Neutrophil (primary cell): ENCODE results near the gene TMEM203.

Experiments used
- H3K27ac ChIP-seq: fragments of 200-600 bp; sonication (generic); 2 replicates; pipeline ENCODE4 v1.5.1; 2016; ENCODE audit warnings: mild to moderate bottlenecking, moderate library complexity
- H3K27me3 ChIP-seq: fragments of 200-600 bp; sonication (generic); 2 replicates; pipeline ENCODE4 v1.6.0; 2016; ENCODE audit warnings: mild to moderate bottlenecking
- H3K36me3 ChIP-seq: fragments of 200-600 bp; sonication (generic); 2 replicates; pipeline ENCODE4 v1.5.1; 2017
- H3K4me1 ChIP-seq, 2 experiments: fragments of 200-600 bp in 1 of 2; sonication (generic) in 1 of 2; 1 replicate in 1 of 2; 2 replicates in 1 of 2; pipeline versions ENCODE4 v1.5.1 to v1.6.1; 2013 to 2016; ENCODE audit warnings: low read depth in 1 of 2, low read length in 1 of 2, mild to moderate bottlenecking in 1 of 2, moderate library complexity in 1 of 2; ENCODE audit not compliant: control insufficient read depth in 1 of 2, insufficient read depth in 1 of 2
- H3K4me3 ChIP-seq, 2 experiments: fragments of 200-600 bp in 1 of 2; sonication (generic) in 1 of 2; 1 replicate in 1 of 2; 2 replicates in 1 of 2; pipeline ENCODE4 v1.5.1; 2013 to 2016; ENCODE audit warnings: low read depth in 1 of 2, low read length in 1 of 2, mild to moderate bottlenecking in 1 of 2, moderate library complexity in 1 of 2
- H3K9me3 ChIP-seq: fragments of 200-600 bp; sonication (generic); 2 replicates; pipeline ENCODE4 v1.5.1; 2016
- CTCF ChIP-seq: fragments of 200-600 bp; sonication (generic); IDR thresholded peaks from 2 replicates; pipeline ENCODE4 v1.5.1; 2016; ENCODE audit warnings: antibody characterized with exemption

Gene TMEM203

GRCh38 chr9:137200311-137201204 lies 4.9 kb downstream of the TMEM203 start, which contains the start of gene TPRN:
TSS of gene TPRN (minus strand) at chr9:137200741. CDS start at chr9:137200711, 30 bp downstream.
- Histone ChIP-seq H3K4me1 (peaks cover 29% of the 10 kb centered on the region in 2 experiments), H3K27ac (peak within 1 kb of the TSS; percentile 87)
- TF ChIP-seq CTCF = peak; percentile 54

GRCh38 chr9:137199411-137200121 lies 5.9 kb downstream of the TMEM203 start:
- H3K27ac ChIP-seq = no peak overlapping the region
- peaks cover 15% of the 10 kb centered on the region for H3K27me3 ChIP-seq
- H3K4me1 ChIP-seq = peaks cover 22 to 23% of the 10 kb centered on the region in 2 experiments
- no peaks in the 10 kb centered on the region for H3K9me3 ChIP-seq
- TF ChIP-seq CTCF = no peak
- H3K36me3 ChIP-seq = no peaks in the 10 kb centered on the region
- H3K4me3 ChIP-seq = peak overlapping the region in 1 of 2 experiments; percentile 41

More at GRCh38 chr9:137200311-137201204, 4.9 kb downstream of the TMEM203 start, which contains the start of gene TPRN:
- Histone ChIP-seq H3K9me3 (no peaks in the 10 kb centered on the region), H3K4me3 (peak within 1 kb of the TSS; percentile 77 to 93), H3K27me3 (peaks cover 15% of the 10 kb centered on the region), H3K36me3 (no peaks in the 10 kb centered on the region)

GRCh38 chr9:137198902-137199283 lies 6.6 kb downstream of the TMEM203 start:
- Histone ChIP-seq H3K27me3 (peaks cover 15% of the 10 kb centered on the region), H3K4me3 (no peak overlapping the region), H3K4me1 (peaks cover 15 to 18% of the 10 kb centered on the region in 2 experiments), H3K27ac (no peak overlapping the region), H3K9me3 (no peaks in the 10 kb centered on the region), H3K36me3 (no peaks in the 10 kb centered on the region)
- no peak for TF ChIP-seq CTCF

- TF ChIP-seq CTCF = no peak
- Histone ChIP-seq H3K4me1 (peaks cover 14 to 18% of the 10 kb centered on the region in 2 experiments), H3K4me3 (no peak overlapping the region)
Observed at GRCh38 chr9:137198051-137198901, 7.2 kb downstream of the TMEM203 start.

More at GRCh38 chr9:137198051-137198901, 7.2 kb downstream of the TMEM203 start:
- H3K36me3 ChIP-seq = no peaks in the 10 kb centered on the region
- peaks cover 15% of the 10 kb centered on the region for H3K27me3 ChIP-seq
- no peak overlapping the region for H3K27ac ChIP-seq
- no peaks in the 10 kb centered on the region for H3K9me3 ChIP-seq
